HG03175 (cell line): ENCODE measurements around the gene ATRNL1.
"Not testable (repeated sequence)": the region's sequence is repeated elsewhere in the genome, so short reads cannot be mapped to it uniquely, and the experiment has no call there.

Source experiments
- ATAC-seq: cut with Tn5 transposase; IDR thresholded peaks from one replicate; pipeline ENCODE4 v1.9.1; 2021; ENCODE audit warnings: mild to moderate bottlenecking, moderate library complexity; ENCODE audit not compliant: unreplicated experiment

Gene ATRNL1

GRCh38 chr10:115745943-115746342 lies 652.8 kb downstream of the ATRNL1 start:
- ATAC-seq, result no peak

GRCh38 chr10:115747811-115748210 lies 654.6 kb downstream of the ATRNL1 start:
- no peak for ATAC-seq

GRCh38 chr10:115758488-115758887 lies 665.3 kb downstream of the ATRNL1 start:
- not testable (repeated sequence) for ATAC-seq

GRCh38 chr10:115760131-115760530 lies 667.0 kb downstream of the ATRNL1 start:
- no peak for ATAC-seq

GRCh38 chr10:115761166-115761565 lies 668.0 kb downstream of the ATRNL1 start:
- no peak for ATAC-seq

- ATAC-seq, result no peak
Measured at GRCh38 chr10:115762029-115762428, 668.9 kb downstream of the ATRNL1 start.

- ATAC-seq, result no peak
Measured at GRCh38 chr10:115771755-115772154, 678.6 kb downstream of the ATRNL1 start.

- no peak for ATAC-seq
Measured at GRCh38 chr10:115772606-115773005, 679.4 kb downstream of the ATRNL1 start.

GRCh38 chr10:115773832-115774231 lies 680.7 kb downstream of the ATRNL1 start:
- no peak for ATAC-seq

- ATAC-seq, result no peak
Measured at GRCh38 chr10:115774721-115775120, 681.6 kb downstream of the ATRNL1 start.

- ATAC-seq, result no peak
Measured at GRCh38 chr10:115777646-115778045, 684.5 kb downstream of the ATRNL1 start.

GRCh38 chr10:115790220-115790619 lies 697.1 kb downstream of the ATRNL1 start:
- no peak for ATAC-seq

- no peak for ATAC-seq
Measured at GRCh38 chr10:115795964-115796363, 702.8 kb downstream of the ATRNL1 start.

- no peak for ATAC-seq
Measured at GRCh38 chr10:115801457-115801856, 708.3 kb downstream of the ATRNL1 start.

GRCh38 chr10:115801992-115802391 lies 708.8 kb downstream of the ATRNL1 start:
- ATAC-seq, result no peak

GRCh38 chr10:115802911-115803310 lies 709.7 kb downstream of the ATRNL1 start:
- no peak for ATAC-seq

GRCh38 chr10:115814542-115814941 lies 721.4 kb downstream of the ATRNL1 start:
- ATAC-seq, result no peak

- no peak for ATAC-seq
Measured at GRCh38 chr10:115818012-115818411, 724.8 kb downstream of the ATRNL1 start.

- no peak for ATAC-seq
Measured at GRCh38 chr10:115826396-115826795, 733.2 kb downstream of the ATRNL1 start.

- no peak for ATAC-seq
Measured at GRCh38 chr10:115827231-115828009, 734.3 kb downstream of the ATRNL1 start.

GRCh38 chr10:115828182-115828581 lies 735.0 kb downstream of the ATRNL1 start:
- ATAC-seq, result not testable (repeated sequence)

GRCh38 chr10:115829521-115830205 lies 736.5 kb downstream of the ATRNL1 start:
- ATAC-seq, result no peak
